T-helper 2 cell treated with Interferon-gamma antibody and Interleukin-4, amounts not matched to agents 5 μg/mL and 100 μg/mL, for 36 hours (primary cell): Measurements from ENCODE around the gene NANOS3.

Experiments used
- DNase-seq: peaks from one replicate; pipeline ENCODE4 v3.0.0; 2021; ENCODE audit warnings: low spot score
- H3K27ac Mint-ChIP-seq: one replicate; pipeline ENCODE4 v1.8.0; 2021; ENCODE audit warnings: mild to moderate bottlenecking, mixed read lengths
- H3K27me3 Mint-ChIP-seq: one replicate; pipeline ENCODE4 v1.8.0; 2021; ENCODE audit warnings: low read depth, mixed read lengths
- H3K36me3 Mint-ChIP-seq: one replicate; pipeline ENCODE4 v1.8.0; 2021; ENCODE audit warnings: low read depth, mixed read lengths
- H3K4me1 Mint-ChIP-seq: one replicate; pipeline ENCODE4 v1.8.0; 2021; ENCODE audit warnings: low read depth, mixed read lengths
- H3K4me3 Mint-ChIP-seq: one replicate; pipeline ENCODE4 v1.8.0; 2022; ENCODE audit warnings: mild to moderate bottlenecking, moderate library complexity, mixed read lengths
- H3K9me3 Mint-ChIP-seq: one replicate; pipeline ENCODE4 v1.8.0; 2021; ENCODE audit warnings: mixed read lengths

NANOS3 gene

DNA sequence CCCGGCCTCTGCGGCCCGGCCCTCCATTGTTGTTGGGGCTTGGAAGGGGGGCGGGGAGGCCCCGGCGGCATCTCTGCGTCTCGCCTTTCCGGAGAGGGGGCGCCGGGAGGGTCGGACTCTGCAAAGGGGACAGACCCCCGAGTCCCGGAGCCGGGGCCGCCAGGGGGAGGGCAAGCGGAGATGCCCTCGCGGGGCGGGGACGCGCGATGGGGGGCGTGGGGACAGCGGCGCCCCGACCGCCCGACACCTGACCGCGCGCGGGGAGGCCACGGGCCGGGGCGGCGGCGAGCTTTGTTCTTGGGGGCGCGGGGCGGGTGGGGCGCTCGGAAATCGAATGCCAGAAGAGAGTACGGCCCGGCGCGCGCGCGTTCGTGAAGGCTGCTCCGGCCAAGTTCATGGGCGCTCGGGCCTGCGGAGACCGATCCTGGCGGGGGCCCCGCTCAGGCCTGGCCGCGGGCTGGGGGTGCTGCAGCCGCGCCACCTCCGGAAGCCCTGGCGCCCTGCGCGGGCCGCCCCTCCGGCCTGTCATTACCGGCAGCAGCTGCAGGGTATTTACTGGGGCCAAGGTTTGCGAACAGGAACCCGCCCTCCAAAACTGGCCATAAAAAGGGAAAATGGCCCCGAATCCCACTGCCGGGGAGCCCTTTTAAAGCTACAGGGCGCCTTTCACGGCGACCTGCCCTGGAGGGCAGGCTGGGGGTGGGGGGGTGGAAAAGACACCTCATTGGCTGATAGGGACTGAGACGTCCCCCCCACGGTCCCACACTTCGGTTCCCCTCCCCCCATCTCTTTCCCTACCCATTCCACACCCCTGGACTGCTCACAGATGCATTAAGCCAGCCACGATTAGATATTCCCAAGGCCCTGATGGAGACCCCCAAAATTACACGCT lies 11.1 kb upstream of the NANOS3 start:
- H3K27ac Mint-ChIP-seq: no peak overlapping the region
- peaks cover 23% of the 10 kb centered on the region for H3K4me1 Mint-ChIP-seq
- DNase-seq: no peak
- peak overlapping the region; percentile 66 for H3K4me3 Mint-ChIP-seq
- H3K9me3 Mint-ChIP-seq: no peaks in the 10 kb centered on the region
- H3K27me3 Mint-ChIP-seq: peaks cover 26% of the 10 kb centered on the region
- no peaks in the 10 kb centered on the region for H3K36me3 Mint-ChIP-seq

DNA sequence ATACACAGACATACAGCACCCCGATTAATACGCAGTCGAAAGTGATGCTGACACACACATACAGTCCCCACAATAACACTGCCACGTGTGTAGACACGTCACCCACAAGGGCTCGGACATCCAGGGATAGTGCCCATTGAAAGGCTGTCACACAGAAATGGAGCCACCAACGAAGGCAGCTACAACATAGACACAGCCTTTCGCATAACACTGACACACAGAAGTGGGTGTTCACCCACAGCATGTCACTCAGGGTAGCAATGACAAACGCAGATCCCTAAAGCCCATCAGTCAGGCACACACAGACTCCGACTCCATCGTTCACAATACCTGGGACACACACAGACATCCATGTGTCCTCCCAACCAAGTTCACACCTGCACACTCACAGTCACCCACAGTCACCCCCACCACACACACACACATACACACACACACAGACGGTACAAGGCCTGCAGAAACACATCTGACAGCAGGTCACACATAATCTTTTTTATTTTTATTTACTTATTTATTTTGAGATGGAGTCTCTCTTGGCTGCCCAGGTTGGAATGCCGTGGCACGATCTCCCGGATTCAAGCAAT lies 10.4 kb upstream of the NANOS3 start:
- H3K27ac Mint-ChIP-seq: no peak overlapping the region
- no peaks in the 10 kb centered on the region for H3K9me3 Mint-ChIP-seq
- H3K27me3 Mint-ChIP-seq: peaks cover 26% of the 10 kb centered on the region
- H3K4me1 Mint-ChIP-seq: peaks cover 17% of the 10 kb centered on the region
- H3K36me3 Mint-ChIP-seq: no peaks in the 10 kb centered on the region
- peak overlapping the region; percentile 66 for H3K4me3 Mint-ChIP-seq
- no peak for DNase-seq

DNA sequence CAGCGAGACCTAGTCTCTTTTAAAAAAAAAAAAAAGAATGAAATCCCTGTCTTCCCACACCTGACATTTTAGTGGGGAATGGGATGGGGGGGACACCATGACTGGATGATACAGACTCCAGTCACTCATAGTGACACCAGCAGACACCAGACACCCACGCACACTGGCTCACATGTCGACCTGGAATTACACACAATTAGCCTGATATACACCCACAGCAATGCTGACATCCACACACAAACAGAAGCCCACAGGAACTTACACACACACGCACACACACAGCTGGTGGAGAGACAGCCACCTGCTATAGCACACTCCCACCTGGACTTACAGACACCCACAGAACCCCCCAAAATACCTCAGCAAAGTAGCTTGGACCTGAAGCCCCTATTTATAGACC lies 8.3 kb upstream of the NANOS3 start:
- Mint-ChIP-seq H3K4me3 (no peak overlapping the region), H3K27ac (no peak overlapping the region), H3K36me3 (no peaks in the 10 kb centered on the region), H3K4me1 (peaks cover 13% of the 10 kb centered on the region), H3K9me3 (no peaks in the 10 kb centered on the region), H3K27me3 (peaks cover 27% of the 10 kb centered on the region)
- DNase-seq: no peak

DNA sequence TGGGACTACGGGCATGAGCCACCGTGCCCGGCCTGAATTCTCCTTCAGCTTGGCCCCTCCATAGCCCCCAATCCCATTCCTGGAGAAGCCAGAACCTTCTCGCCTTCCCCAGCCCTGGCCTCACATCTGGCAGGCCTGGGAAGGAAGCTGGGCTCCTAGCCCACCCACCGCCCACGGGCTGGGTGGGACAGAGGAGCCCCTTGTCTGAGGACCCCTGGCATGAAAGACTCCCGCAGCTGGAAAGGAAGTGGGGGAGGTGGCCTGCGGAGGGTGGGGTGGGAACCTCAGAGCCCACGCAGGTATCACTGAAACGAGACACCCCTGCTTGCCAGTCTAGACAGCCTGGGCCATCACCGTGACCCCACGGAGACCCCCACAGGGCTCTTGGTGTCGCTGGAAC lies 7.7 kb upstream of the NANOS3 start:
- Mint-ChIP-seq H3K9me3 (no peaks in the 10 kb centered on the region), H3K4me1 (peaks cover 8% of the 10 kb centered on the region), H3K27ac (no peak overlapping the region), H3K4me3 (no peak overlapping the region), H3K36me3 (no peaks in the 10 kb centered on the region), H3K27me3 (peaks cover 21% of the 10 kb centered on the region)
- no peak for DNase-seq

DNA sequence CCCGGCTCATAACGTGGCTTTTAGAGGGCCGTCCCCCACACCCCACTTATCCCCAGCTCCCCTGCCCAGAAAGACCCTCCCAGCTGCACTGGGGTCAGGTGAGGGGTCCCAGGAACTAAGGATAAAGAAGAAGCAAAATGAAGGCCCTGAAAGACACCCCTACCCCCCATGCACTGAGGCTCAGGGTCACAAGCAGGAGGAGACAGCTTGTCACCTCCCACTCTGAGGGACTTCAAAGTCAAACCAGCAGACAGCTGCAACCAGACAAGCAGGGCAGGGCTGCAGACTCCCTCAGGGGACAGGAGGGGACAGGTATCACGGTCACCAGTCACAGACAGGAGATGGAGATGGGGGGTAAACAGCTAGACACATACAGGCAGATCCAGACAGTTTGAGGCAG lies 6.1 kb upstream of the NANOS3 start:
- Mint-ChIP-seq H3K36me3 (no peaks in the 10 kb centered on the region), H3K4me3 (no peak overlapping the region), H3K27ac (no peak overlapping the region), H3K4me1 (peaks cover 4% of the 10 kb centered on the region), H3K27me3 (peaks cover 21% of the 10 kb centered on the region), H3K9me3 (no peaks in the 10 kb centered on the region)
- no peak for DNase-seq

DNA sequence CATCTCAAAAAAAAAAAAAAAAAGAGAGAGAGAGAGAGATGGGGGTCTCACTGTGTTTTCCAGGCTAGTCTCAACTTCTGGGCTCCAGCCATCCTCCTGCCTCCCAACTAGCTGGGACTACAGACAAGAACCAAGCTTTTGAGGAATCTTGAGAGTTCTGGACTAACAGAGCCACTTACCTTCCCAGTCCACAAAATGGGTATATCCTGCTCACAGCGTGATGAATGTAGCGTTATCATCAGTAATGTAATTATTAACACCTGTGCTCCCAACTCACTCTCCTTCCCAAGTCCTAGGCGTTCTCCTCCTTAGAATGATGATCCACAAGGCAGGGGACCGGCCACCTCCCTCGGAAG lies 4.6 kb upstream of the NANOS3 start:
- H3K27ac Mint-ChIP-seq: no peak overlapping the region
- H3K9me3 Mint-ChIP-seq: no peaks in the 10 kb centered on the region

DNA sequence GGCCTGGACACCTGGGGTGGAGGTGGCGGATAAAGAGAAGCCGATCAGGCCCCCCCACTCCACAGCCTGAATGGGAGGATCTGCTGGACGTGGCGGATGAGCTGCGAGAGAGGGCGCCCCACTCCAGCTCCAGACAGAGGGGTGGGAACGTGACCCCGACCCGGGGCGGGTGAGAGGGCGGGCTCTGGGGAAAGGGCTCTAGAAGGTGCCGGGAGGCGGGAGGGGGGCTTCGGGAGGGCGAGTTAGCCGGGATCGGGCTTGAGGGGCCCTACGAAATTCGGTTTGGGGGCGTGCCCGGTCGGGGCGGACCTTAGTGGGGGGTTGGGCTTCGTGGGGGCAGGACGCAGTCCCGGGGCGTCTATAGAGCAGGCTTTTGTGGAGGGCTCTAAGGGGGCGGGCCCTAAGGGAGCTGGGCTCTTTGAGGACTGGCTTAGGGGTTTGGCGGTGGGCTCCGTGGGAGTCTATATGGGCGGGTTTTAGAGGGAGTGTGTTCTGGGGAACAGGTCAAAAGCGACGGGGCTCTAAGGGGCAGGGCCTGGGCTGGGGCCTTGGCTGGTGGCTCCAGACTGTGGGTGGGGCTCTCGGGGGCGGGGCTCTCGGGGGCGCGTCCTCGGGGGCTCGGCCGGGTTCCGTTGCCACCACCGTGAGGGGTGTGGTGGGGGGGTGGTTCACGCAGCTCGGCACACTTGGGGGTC lies 4.1 kb upstream of the NANOS3 start:
- H3K4me3 Mint-ChIP-seq: peak overlapping the region; percentile 81
- DNase-seq: no peak
- H3K27me3 Mint-ChIP-seq: peaks cover 8% of the 10 kb centered on the region
- H3K9me3 Mint-ChIP-seq: no peaks in the 10 kb centered on the region
- peaks cover 3% of the 10 kb centered on the region for H3K4me1 Mint-ChIP-seq
- no peak overlapping the region for H3K27ac Mint-ChIP-seq
- H3K36me3 Mint-ChIP-seq: no peaks in the 10 kb centered on the region

More for the DNA sequence above, 4.6 kb upstream of the NANOS3 start:
- no peaks in the 10 kb centered on the region for H3K36me3 Mint-ChIP-seq
- H3K4me1 Mint-ChIP-seq: peaks cover 3% of the 10 kb centered on the region
- peak overlapping the region; percentile 81 for H3K4me3 Mint-ChIP-seq
- DNase-seq: no peak
- peaks cover 13% of the 10 kb centered on the region for H3K27me3 Mint-ChIP-seq

DNA sequence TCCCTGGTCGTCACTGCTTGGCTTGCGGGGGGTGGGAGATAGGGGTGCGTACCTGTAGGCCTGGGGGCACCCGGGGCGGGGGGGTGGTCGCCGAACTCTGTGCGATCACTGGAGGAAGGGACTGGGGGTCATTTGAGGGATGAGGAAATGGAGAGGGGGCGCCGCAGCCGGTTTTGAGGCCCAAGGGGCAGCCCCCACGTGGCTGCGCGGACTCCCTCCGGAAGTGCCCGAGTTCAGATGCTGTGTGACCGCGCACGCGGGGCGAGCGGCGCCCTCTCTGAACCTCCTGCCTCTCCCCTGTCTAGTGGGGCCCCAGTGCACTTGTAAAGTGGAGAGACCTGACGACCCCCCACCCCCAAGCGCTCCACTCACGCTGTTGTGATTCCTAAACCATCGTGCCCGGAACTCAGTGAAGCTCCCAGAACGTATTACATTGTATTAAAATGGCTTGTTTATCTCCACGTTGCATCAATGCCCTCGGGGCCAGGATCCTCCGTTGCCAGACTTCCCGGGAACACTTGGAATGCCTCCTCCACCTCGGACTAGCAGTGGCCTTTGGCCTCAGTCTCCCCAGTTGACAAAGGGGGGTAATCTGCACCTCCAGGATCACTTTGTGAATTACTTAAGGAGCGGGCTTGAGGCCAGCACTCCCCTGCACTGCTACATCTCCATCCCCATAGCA lies 3.0 kb upstream of the NANOS3 start:
- Mint-ChIP-seq H3K36me3 (no peaks in the 10 kb centered on the region), H3K27ac (no peak overlapping the region), H3K4me1 (peaks cover 3% of the 10 kb centered on the region), H3K9me3 (no peaks in the 10 kb centered on the region), H3K27me3 (peaks cover 8% of the 10 kb centered on the region), H3K4me3 (peak overlapping the region; percentile 15)
- DNase-seq: no peak

DNA sequence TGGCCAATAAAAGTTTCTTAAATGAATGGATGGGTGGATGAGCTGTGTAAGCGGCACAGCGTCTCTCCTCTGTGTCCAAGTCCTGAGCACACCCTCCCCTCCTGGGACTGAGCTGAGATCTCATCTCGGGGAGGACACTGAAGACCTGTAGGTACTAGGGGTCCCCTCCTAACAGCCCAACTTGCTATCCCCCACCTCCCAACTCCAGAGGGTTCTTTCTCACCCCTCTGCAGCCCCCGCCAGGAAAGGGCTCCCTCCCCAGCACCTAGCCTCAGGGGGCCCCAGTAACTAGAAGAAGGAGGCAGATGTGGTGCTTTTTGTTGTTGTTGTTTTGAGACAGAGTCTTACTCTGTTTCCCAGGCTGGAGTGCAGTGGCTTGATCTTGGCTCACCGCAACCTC lies 1.1 kb upstream of the NANOS3 start:
- Mint-ChIP-seq H3K36me3 (no peaks in the 10 kb centered on the region), H3K9me3 (no peaks in the 10 kb centered on the region), H3K4me1 (peaks cover 13% of the 10 kb centered on the region), H3K4me3 (no peak overlapping the region), H3K27me3 (peaks cover 8% of the 10 kb centered on the region), H3K27ac (no peak overlapping the region)
- no peak for DNase-seq

DNA sequence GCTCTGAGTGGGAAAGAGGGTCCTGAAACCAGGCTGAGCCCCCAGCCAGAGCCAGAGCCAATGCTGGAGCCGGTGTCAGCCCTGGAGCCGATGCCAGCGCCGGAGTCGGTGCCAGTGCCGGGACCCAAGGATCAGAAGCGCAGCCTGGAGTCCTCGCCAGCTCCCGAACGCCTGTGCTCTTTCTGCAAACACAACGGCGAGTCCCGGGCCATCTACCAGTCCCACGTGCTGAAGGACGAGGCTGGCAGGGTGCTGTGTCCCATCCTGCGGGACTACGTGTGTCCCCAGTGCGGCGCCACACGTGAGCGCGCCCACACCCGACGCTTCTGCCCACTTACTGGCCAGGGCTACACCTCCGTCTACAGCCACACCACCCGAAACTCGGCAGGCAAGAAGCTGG lies 369 bp downstream of the NANOS3 start:
- no peak overlapping the region for H3K27ac Mint-ChIP-seq
- peaks cover 7% of the 10 kb centered on the region for H3K27me3 Mint-ChIP-seq
- H3K4me3 Mint-ChIP-seq: no peak overlapping the region
- DNase-seq: no peak
- H3K9me3 Mint-ChIP-seq: no peaks in the 10 kb centered on the region
- H3K36me3 Mint-ChIP-seq: no peaks in the 10 kb centered on the region
- H3K4me1 Mint-ChIP-seq: peaks cover 26% of the 10 kb centered on the region

DNA sequence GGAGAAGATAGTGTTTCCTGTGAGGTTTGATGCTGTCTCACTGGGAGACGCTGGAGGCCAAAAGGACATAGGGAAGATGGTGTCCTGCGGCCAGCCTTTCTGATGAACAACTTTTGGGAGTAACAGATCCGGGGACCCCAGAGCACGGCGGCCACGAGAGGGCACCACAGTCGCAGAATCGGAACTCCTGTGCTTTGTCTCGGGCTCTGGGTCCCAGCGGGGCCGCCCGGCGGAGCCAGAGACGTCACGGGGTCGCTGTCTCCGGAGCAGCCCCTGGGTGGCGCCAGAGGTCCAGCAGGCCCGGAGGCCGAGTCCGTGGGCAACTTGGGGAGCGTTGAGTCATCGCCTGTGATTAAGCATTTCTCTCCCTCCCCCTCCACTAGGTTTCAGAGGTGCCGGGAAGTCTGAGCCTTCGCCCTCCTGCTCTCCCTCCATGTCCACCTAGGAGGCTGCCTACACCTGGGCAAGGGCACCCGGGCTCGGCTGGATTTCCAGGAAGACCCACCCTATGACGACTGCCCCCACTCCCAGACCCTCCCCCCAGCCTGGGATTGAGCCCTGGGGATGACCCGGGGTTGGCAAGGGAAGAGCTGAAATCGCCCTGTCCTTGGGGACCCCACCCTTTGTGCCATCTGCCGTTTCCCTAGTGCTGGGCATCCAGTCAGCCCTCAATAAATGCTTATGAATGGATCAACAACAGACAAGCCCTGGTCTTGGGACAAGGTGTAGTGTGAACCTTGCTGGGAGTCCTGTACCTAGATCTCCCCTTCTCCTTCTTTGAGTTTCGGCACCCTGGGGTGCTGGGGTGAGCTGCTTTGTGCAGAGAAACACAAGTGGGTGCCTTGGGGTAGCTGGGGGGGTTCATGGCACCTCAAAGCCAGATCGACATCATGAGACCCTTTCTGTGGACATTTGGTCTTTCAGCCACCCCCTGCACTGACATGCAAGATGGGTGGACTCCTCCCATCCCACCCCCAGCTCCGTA lies 3.4 kb downstream of the NANOS3 start:
- Mint-ChIP-seq H3K4me1 (peaks cover 32% of the 10 kb centered on the region), H3K27ac (peak overlapping the region; percentile 84), H3K27me3 (peaks cover 5% of the 10 kb centered on the region), H3K36me3 (no peaks in the 10 kb centered on the region), H3K4me3 (peak overlapping the region; percentile 73), H3K9me3 (no peaks in the 10 kb centered on the region)
- DNase-seq: peak; percentile 98

DNA sequence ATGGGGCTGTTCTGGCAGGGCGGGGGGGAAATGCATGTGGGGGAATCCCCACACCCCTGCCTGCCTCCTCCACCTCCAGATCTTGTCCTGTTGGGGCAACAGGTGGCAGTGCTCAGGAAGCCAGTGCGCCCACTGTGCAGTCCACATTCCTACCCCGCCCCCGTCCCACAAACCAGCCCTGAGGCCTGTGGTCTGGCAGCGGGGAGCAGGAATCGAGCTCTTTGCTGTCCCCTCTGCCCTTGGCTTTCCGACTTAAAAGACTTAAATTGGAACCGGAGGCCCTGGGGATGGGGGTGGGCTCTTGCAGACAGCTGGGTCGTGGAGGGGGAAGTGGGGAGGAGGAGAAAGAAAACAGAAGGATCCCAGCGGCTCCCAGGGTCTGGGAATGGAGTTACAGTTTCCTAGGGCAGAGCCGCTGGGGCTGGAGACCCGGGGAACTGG lies 4.3 kb downstream of the NANOS3 start:
- Mint-ChIP-seq H3K9me3 (no peaks in the 10 kb centered on the region), H3K4me1 (peaks cover 32% of the 10 kb centered on the region), H3K27me3 (no peaks in the 10 kb centered on the region), H3K4me3 (peak overlapping the region; percentile 73), H3K27ac (peak overlapping the region; percentile 84), H3K36me3 (no peaks in the 10 kb centered on the region)
- DNase-seq: peak; percentile 44
